GM19240 (cell line): Measurements from ENCODE around the gene RALGPS1.
A peak's percentile ranks its signal among the peaks of the same experiment; 100 is the strongest.

Experiments used
- DNase-seq: peaks from one replicate; pipeline ENCODE4 v3.0.0; 2011; ENCODE audit warnings: low spot score; ENCODE audit not compliant: insufficient read length

RALGPS1 gene

DNA sequence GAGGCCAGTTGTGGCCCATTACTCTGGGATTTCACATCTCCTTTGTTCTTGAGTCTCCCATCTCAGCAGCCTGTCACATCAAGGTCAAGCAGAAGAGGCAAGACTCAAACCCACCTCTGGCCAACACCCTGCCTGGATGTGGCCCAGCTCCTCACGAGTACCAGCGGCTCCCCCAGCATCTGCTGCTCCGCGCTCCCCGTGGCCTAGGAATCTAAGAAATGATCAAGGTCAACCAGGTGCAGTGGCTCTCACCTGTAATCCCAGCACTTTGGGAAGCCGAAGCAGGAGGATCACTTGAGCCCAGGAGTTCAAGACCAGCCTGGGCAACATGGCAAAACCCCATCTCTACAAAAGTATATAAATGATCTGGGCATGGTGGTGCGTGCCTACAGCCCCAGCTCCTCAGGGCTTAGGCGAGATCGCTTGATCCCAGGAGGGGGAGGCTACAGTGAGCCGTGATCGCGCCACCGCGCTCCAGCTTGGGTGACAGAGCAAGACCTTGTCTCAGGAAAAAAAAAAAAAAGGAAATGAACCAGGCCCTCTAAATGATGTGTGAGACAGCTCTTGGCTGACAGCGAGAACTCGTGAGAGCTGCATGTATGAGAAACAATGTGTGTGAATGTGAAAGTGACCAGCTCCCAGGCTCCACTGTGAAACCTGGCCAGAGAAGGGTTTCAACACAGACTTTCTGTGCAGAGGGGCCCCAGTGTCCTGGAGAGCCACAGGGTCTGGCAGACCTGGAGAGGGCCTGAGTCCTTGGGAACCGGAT lies 269.4 kb downstream of the RALGPS1 start:
- DNase-seq = peak; percentile 70

DNA sequence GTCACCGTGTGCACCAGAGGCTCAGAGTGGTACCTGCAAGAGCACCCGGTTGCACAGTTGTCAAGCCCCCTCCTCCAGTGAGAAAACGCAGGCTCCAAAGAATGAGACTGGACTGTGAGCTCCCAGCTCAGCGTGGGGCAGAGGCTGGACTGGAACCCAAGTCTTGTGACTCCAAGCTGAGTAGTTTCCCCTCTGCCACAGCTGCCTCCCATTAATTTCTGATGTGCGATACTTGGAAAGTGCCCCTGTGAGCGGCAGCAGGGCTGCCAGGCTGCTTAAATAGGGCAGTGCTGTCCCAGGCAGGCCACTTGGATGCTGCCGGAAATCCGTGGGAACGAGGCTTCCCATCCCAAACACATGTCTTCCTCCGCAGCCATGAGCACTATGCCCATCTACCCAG lies 270.1 kb downstream of the RALGPS1 start:
- DNase-seq = no peak

DNA sequence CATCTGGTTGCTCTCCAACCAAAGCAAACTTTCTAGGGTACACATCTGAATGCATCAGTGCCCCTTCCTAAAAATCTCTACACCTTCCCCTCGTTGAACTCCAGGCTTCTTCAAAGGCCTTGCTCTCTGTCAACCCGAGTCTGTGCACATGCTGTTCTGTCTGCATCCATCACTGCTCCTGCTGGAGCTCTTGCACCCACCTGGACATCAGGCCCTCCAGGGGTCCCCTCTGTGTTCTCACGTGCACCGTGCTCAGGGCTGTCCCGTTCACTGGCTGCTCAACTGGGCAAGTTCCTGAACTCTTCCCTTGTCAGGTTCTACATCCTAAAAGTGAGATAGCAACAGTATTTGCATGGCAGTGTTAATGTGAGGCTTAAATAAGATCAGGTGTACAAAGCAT lies 270.6 kb downstream of the RALGPS1 start:
- no peak for DNase-seq

DNA sequence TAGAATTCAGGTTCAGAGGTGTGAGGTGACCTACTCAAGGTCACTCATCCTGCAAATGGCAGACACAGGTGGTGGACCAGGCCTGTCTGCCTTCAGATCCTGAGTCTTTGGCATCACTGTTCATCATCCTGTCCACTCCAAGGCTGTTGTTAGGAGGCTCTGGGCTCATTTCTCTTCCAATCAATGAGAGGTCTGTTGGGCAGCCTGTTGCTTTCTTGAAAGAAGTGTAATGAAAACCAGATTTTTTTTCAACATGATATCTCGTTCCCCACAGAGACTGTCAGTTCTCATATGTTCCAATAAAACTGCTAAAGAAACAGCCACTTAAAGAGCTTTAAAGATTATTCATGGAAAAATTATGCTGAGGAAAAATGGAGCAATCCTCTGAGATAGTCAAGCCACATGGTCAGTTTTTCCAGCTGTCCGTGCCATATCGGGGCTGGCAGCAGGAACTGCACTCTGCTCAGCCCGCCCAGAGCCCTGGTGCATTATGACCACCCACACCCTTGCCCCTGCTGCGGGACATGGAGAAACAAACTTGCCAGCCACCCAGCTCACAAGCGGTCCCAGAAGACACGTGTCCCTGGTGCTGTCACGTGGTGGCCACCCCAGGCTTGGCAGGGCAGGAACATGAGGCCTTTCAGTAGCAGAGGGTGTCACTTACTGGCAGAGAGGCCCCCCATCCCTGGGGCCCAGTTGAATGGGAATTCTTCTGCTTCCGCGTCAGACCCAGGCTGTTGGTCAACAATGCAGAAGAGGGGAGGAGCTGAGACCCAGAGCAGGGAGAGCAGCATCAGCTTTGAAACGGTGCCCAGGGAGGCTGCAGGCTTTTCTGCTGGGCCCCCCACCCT lies 271.6 kb downstream of the RALGPS1 start:
- no peak for DNase-seq

DNA sequence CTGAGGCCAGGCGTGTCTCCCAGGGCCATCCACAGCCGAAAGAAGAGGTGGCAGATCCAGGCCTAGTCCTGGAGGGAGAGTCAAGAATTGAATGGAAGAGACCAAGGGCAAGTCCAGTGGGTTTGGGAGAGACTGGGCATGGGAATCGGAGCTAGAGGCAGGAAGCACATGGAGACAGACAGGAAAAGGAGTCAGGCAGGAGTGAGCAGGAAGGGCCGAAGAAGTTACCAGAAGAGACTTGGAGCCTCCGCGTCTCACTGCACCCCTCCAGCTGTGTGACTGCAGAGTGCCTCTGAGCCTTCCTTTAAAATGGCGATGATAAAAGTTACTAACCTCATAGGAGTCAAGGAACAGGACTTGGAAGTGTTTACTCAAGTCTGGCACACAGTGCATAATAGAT lies 272.2 kb downstream of the RALGPS1 start:
- DNase-seq = no peak

DNA sequence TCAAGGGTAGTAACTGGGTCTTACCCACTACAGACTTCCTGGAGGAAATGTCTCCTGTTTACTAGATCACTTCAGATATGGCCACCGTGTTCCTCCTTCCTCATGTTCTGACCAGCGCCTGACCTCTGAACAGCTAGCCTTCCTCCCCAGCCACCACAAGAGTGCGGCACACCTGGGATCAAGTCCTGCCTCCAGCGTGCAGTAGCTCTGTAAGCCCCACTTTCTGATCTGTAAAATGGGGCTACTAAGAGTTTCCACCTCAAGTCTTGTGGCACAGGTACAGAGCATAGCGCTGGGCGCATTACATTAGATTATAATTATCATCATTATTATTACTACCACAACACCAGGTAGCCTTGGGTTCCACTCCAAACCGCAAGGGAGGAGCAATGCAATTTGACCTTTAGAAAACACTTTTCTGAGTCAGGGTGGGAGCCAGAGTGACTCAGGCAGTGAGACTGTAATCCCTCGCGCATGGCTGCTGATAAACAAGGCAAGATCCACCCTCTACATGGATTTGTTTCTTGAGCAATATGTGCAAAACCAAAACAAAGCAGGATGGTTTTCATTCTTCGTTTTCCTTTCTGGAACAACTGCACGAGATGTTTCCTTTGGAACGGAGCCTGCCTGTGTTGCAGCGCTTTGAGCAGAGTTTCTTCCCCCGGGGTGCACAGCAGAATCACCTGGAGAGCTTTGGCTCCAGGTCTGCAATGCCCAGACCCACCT lies 272.8 kb downstream of the RALGPS1 start:
- DNase-seq = no peak

DNA sequence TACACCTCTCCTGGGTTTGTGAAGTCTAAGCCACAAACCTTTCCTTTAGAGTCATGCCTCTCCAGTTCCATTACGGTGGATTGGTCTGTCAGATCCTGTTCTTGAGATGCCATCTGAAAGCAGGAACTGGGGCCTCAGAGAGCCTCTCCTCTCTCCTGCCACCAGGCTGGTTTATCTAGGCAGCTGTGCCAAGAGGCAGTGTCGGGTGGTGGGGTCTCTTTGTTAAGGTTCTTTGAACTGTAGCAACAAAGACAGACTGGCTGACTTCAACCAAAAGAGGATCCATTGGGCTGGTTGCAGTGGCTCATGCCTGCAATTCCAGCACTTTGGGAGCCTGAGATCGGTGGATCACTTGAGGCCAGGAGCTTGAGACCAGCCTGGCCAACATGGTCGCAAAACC lies 273.8 kb downstream of the RALGPS1 start:
- no peak for DNase-seq

DNA sequence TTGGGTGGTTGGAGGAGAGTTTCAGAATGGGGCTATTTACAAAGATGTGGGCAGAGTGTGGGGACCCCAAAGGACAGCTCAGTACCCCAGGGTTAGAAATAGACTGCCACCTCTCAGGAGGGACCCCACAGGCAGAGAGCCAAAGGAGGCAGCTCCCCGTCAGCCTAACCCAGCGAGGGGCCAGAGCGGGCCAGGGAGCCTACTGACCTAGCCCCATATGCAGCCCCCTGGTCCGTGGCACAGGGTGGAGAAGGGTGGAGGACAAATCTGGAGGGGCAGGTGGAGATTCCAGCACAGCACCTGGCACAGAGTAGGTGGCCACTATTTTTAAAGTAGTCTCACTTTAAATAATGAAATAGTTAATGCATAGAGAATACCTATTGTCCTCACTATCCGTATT lies 275.0 kb downstream of the RALGPS1 start:
- DNase-seq = no peak

DNA sequence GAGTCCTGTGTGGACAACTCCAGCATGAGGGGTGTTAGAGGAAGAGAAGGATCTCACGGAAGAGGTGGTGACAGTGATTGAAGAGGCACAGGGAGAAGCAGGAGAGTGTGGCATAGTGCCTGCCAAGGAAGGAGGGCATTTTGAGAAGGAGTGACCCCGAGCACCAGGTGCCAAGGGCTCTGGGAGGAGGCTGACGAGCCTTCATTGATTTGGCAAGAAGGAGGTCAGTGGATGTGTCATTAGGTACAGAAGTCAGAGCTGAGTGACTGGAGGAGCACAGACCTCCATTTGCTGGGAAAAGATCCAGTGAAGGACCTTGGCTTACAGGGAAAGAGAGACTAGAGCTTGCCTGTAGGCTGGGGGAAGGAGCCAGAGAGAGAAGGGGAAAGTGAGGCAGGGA lies 278.2 kb downstream of the RALGPS1 start:
- no peak for DNase-seq

DNA sequence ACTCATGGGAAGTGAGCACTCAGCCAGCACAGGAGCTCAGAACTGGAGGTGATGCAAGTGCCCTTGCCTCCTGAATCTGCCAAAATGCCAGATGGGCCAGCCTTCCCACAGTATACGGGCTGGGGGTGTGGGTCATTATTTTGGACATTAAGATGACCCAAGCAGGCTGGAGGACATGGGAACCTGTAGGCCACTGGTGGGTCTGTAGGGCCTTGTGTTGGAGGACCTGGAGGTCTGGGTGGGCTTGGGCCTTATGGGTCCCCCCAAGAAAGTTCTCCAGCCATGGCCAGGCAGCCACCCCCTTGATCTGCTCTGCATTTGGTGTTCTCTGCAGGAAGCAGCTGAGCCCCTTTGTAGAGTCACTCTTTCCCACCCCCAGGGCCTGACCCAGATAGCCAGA lies 278.9 kb downstream of the RALGPS1 start:
- no peak for DNase-seq

DNA sequence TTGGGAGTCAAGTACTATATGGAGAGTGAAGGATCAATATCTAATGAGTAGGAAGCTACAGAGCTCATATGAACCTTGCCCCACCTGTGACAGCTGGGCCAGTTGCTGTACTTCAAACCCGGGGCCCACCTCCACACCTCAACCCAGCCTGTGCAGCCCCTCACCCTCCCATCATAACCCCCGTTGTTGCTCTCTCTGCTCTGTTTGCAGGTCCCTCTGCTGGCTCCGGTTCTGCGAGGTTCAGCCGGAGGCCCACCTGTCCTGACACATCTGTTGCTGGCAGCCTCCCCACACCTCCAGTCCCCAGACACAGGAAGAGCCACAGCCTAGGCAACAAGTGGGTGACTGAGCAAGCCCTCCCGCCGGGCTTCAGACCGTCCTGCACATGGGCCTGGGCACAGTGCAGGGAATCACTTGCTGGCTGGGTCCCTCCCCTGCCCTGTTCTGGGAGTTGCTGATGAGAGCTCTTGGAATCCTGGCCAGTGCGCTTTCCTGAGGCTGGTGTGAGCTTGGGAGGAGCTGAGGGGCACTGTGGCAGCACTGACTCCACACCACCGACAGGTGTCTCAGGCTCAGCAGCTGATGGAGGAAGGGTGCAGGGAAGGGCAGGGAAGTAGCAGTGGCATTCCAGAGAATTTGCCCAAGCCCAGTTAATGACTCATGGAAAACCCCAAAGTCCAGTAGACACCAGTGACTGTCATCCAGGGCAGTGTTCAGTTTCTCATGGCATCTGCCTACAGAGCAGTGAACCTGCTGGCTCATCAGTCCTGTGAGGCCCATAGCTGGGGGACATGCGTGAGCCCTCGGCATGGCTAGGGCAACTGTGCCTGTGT lies 280.5 kb downstream of the RALGPS1 start:
- DNase-seq = no peak

DNA sequence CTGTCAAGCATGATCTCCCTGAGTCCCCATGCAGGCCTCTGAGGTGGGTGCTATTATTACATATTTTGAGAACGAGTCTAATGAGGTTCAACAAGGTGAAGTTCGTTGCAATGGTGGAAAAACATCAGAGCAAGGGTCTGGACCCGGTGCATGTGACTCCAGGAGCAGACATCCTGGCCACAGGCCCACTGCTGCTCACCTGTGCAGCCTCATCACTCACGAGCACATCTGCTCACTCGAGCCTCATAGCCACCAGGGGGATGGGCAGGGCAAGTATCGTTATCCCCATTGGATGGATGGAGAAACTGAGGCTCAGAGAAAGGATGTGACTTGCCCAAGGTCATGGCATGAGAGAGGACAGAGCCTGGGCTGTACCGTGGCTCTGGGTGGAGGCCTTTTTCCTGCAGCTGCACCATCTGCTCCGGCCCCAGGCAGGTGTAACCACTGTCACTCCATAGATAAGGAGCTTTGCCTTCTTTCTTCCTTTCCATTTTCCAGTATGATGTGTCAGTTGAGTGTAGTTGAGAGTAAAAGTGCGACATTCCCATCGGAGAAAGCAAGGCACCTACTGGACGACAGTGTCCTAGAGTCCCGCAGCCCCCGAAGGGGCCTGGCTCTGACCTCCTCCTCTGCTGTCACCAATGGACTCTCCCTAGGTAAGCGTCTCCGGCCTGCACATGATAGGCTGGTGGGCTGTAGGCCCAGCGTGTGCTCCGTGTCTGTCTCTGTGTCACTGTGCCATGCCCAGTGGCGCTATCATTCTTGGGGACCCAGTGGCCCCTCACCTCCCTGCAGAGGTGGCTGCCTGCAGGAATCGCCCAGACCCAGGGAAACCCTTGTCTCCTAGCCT lies 281.6 kb downstream of the RALGPS1 start:
- no peak for DNase-seq

DNA sequence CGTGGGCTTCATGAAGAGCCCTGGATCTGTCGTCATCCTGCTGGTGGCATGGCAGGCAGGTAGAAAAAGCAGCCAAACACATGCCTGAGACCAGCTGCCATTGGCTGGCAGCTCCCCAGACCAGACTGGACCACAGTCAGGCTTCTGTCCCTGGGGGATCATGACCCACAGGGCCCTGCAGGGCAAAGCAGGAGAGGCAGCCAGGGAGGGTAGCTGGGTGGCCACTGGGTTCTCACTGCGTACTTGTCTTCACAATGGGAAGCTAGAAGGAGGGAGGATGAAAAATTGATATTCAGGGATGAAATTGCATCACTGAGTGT lies 282.2 kb downstream of the RALGPS1 start:
- DNase-seq = no peak

DNA sequence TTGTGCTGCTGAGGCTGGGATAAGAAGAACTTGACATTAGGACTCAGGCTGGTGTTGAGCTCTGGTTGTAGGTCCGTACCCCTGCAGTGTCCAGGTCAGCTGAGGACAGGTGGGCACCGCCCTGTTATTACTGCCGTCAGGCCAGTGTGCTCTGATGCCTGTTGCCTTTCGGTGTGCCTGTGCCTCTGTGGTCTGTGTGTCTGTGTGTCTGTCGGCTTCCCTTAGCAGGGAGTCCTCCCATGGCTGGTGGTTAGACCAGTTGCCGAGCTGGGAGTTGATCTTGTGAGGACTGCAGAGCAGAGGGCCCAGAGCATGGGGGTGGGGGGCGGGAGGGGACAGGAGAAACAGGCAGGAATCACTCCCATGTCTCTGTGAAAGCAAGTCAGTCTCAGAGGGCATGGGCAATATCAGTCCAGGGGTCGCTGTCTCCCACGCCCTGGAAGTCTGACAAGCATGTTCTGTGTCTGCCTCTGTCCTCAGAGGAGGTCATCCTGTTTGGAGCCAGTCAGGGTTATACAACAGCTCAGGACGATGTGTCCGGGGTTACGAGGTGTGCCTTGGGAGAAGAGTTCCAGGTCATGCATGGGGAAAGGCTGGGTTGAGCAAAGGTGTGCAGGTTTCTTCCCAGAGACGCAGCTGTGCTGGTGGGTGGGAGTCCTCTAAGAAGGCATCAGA lies 282.7 kb downstream of the RALGPS1 start:
- DNase-seq = no peak

DNA sequence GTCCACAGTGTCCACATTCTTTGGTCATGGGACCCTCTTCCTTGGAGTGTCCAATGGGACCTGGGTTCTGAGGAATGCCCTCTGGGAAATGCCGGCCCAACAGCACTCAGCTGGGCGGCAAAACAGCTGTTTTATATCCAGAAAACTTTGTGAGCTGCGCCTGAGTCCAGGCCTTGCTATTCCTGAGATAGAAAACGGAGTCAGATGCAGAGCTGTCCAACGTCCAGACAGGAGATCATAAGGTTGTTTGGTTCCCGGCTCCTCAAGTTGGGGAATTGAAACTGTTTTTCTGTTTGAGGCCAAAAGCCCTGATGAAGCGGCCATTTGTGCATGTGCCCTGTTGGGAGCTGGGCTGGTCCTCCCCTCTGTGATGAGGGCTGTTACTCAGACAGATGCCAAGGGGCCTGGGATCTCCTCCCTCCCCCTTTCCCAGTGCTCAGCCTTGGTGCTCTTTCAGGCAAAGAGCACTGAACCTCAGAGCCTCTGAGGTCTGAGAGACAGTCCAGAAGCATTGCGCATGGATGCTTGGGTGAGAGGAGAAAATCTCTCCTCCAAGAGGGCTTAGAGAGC lies 283.4 kb downstream of the RALGPS1 start:
- no peak for DNase-seq

DNA sequence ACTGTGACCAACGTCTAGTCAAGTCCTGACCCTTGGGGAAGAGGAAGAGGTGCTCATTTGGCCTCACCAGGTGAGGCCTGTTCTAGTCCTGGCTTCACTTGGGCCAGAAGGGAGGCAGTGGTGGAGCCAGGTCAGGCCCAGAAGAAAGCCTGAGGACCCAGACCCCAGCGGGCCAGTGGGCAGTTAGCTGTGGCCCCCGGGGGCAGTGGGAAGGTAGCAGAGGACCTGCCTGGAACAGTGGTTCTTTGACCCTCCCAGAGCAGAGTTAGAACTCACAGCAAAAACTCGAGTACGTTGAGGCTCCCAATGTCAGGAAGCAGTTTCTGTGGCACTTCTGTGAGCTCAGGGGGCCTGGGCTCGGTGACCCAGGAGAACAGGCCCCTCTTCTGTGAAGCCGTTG lies 284.0 kb downstream of the RALGPS1 start:
- no peak for DNase-seq

DNA sequence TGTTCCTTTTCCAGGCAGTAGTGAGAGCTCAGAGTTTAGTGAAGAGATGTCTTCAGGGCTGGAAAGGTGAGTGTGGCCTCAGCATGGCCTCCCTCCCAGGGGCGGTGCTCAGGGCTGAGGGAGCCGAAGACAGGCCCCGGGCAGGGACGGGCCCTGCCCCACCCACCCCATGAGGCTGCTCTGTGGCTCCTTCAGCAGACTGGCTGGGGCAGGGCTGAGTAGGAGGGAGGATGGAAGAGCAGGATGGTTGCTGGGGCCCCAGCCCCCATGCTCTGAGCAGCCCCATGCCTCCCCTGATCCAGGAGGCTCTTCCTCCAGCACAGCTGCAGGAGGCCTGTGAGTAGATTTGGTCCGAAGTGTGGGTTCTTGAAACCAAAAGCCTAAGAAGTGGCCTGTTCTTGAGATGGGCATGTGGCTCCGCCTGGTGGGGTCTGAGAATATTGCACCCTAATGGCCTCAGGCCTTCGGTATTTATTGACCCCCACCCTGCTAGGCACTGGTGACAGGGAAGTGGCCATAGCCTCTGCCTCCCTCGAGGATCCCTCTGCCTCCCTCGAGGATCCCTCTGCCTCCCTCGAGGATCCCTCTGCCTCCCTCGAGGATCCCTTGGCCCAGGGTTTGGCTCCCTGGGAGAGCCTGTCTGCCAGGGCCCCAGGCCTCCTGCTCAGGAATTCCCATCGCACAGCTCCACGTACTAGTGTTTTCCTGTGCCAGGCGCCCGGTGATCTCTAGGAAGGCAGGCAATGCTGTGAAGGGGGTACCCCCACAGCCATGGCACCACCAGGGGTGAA lies 284.6 kb downstream of the RALGPS1 start:
- DNase-seq = peak; percentile 83

DNA sequence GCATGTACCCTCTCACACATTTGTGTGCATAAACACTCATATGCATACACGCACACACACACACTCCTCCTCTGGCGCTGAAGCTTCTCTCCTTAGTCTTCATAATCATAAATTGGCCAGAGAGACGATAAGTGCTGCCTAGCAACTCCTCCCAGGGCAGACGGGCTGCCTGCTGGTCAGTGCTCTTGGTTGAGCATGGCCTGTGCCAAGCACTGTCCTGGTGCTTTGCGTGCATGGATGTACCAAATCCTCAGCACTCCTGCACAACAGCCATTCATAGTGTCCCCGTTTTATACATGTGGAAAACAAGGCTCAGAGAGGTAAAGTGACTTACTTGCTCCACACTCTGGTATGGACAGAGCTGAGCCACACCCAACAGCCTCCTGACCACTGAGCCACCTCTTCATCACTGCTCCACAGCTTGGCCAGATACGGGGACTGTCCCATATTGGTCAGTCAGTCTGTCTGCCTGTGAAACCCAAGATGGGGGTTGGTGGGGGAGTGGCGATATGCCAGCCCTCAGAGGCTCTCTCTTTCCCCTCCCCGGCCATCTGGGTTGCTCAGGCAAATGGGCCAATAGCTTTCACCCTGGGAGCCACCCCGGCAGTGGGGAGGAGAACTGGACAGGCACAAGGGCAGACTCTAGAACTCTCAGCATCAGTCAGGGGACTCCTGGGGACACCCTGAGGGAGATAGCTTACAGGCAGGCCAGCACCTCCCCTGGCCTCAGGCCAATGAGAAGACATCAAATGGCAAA lies 285.7 kb downstream of the RALGPS1 start:
- no peak for DNase-seq
